SIG-M5 treated with dmso at 0.1 percent for 504 hours (cell line): ENCODE data around the gene INTS11.

Experiments used
- DNase-seq: peaks from one replicate; lab custom pipeline; 2025; ENCODE audit not compliant: unreplicated experiment; lab: John Stamatoyannopoulos, UW

The INTS11 gene

DNA sequence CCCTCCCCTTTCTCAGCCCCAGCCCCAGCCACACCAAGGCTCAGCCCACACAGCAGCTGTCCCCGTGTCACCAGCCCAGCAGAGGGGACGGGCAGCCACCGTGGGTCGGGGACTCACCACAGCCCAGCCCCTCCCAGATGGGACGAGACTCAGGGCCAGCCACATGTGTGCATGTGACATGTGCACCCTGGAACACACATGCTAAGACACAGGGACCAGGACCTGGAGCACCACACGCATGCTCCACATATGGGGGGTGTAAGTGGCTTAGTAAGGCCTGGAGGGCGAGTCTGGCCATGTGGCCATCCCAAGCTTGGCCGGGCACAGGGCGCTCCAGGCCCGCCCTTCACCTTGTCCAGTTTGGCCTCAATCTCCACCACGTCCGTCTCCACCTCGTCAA lies 20.7 kb downstream of the INTS11 start:
- no peak for DNase-seq

- DNase-seq = no peak
These were observed 21.4 kb downstream of the INTS11 start for GRCh38 chr1:1302951-1303509.

DNA sequence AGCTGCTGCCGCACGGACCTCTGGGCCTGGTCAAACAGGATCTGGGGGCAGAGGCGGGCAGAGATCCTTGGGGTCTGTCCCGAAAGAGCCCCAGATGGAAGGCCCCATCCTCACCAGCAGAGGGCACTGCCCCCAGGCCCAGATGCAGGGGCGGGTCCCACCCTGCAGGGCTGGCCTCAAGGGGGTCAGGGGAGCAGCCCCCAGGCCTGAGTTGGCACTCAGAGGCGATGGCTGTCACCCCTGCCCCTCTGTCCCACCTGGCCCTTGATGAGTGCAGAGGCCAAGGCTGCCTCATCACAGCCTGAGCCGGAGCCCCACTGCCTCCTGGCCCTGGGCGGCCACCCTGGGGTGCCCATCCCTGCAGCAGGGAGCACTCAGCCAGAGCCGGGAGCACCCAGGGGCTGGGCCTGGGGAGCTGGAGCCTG lies 22.4 kb downstream of the INTS11 start:
- no peak for DNase-seq

DNA sequence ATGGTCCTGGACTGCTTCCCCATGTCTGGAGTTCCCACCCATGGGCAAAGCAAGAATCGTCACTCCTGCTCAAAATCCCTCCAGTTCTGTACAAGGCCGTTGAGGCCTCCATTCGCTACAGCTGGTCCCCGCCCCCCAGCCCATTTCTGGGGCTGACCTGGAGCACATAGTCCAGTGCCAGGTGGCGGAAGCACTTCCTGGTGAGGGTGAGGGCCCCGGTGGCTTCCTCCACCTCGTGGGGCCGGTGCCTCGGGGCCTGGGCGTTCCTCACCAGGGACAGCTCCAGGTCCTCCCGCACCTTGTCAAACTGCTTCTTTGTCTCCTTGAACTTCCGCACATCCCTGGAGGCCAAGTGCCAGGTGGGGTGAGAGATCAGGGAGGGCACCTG lies 24.1 kb downstream of the INTS11 start:
- no peak for DNase-seq

DNA sequence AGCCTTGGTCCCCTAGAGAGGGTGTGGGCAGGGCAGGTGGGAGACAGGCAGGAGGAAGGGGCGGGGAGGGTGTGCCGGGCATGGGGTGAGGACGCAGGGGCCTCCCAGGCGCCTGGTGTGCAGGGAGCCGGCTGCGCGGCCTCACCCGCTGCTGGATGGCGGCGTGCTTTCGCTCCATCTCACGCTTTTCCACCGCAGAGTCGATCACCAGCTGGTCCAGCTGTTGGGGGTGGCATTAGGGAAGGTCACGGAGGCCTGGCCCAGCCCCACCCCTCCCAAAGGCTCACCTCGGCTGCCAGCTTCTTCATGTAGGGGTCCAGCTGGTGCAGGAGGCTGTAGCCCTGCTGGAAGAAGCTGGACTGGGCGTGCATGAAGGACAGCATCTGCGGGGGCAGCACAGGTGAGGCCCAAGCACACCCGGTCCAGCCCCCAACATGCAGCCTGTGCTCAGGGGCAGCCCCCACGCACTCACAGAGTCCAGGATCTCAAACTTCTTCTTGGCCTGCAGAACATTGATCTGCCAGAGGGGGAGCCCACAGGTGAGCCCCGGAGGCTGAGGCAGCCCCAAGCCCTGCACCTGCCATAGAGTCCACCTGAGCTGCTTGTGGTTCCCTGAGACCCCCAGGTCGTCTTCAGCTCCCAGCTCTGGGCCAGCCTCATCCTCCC lies 24.6 kb downstream of the INTS11 start:
- no peak for DNase-seq

DNA sequence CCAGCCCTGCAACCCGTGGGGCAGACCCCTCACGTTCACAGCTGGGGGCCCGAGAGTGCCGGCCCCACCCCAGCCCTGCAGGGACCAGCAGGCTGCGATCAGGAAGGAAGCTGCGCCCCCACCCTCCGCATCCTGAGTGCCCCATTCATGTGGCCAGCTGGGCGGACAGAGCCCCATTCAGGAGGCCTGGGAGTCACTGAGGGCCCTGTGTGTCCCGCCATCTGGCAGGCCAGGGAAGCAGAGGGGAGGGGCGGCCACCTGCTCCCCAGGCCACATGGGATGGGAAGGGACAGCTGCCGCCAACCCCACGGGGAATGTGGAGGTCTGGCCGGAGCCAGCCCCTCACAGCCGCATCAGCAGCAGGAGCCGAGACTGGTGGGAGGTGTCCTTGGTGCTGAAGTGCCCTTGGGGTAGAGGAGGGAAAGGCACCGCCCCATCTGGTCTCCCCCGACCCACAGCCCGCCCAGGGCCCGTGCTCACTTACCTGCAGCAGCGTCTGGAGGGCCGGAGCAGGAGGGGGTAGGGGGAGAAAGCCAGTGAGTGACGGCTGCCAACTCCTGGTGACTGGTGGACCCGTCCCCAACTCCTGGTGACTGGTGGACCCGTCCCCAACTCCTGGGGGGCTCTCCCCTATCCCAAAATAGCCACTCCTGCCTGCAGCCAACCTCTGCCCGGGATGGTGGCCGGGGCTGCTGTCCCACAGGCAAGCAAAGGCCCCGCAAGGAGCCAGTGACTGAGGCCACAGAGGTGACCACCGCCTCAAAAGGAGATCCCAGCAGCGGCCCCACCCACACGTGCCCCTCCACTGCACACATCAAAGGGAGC lies 25.4 kb downstream of the INTS11 start:
- DNase-seq = no peak

GRCh38 chr1:1297802-1298424 lies 26.5 kb downstream of the INTS11 start:
- DNase-seq = no peak

GRCh38 chr1:1296070-1297061 lies 28.1 kb downstream of the INTS11 start:
- no peak for DNase-seq

DNA sequence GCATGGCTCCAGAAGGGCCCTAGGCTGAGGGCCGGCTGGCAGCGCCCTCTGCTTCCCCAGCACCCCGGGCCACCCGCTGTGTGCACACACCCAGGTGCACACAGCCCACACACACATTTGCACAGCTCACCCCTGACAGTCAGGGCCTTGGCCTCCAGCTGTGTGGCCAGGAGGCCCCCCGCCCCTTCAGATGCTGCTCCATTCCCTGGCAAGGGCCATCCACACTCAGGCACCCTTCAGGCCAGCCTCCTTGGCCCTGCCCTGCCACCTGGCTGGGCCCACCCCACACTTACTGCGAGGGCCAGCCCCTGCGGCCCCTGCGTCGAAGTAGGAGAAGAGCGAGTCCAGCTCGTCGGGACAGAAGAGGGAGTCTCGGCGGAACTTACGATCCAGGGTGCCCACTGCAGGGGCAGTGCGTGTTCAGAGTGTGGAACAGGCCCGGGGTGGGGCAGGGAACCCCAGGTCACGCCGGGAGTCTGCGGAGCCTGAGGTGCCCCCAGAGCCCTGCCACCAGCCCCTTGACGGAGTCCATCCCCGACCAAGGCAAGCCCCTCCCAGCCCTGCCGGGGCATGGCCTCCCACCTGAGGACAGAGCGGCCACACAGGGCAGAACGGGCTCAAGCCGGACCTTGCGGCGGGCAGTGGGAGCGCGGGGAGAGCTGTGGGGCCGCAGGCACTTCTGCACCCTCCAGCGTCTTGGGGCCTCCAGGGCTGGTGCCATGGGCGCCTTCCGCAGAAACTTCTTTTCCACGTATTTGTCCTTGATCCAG lies 29.1 kb downstream of the INTS11 start:
- no peak for DNase-seq

DNA sequence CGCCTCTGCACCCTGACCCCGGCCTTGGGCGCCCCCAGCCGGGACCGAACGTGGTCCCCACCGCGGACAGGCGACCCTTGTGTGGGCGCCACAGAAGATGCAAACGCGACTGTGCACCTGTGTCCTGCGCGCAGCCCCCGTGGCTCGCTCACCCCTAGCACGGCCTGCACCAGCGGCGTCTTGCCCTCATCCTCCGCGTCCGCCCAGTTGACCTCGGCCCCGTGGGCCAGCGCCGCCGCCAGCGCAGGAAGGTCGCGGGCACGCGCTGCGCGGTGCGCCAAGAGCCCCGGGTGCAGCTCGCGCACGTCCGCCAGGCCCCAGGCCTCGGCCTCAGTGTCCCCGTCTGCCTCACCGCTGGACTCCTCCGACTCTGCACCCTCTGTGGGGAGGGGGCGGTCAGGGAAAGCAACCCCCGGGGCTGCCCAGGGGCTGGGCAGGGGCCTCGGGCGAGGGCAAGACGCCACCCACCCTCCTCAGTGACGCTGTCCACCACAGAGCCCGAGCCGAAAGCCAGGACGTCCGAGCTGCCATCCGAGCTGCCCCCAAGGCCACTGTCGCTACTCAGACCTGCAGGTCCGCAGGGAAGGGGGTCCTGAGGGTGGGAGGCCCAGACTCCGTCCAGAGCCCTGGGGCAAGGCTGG lies 30.1 kb downstream of the INTS11 start:
- no peak for DNase-seq

- DNase-seq = no peak
These were observed 30.9 kb downstream of the INTS11 start for GRCh38 chr1:1293263-1294249.

DNA sequence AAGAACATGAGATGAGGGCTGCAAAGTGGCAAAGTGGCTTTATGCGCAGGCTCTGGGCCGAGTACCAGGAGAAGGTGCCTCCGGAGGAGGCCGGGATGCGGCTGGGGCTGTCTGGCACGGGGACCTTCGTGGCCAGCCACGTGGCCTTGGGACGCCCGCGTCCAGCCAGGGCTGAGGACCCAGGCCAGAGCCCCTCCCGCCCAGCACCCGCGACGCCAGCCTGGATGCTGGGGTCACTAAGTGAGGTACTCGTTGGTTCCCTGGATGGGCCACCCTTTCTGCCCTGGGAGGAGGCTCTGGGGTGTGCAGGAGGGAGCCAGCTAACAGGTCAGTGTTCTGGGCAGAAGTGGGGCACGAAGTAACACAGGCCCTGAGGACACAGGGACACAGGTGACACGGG lies 31.6 kb downstream of the INTS11 start:
- no peak for DNase-seq

DNA sequence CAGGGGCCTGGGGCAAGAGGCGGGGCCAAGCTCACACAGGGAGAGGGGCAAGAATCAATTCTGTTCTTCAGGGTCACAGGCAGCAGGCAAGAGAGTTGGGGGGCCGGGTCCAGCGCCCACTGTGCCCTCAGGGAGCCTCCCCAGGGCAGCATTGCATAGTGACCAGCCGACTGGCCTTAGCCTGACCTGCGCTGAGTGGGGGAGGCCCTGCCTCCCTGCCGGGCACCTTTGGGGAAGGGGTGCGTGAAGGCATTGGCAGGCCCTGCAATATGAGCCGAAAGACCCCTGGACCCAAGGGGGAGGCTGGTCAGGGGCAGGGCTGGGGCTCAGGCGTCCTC lies 32.0 kb downstream of the INTS11 start:
- DNase-seq = no peak

- peak; percentile 49 for DNase-seq
These were observed 32.7 kb downstream of the INTS11 start for GRCh38 chr1:1291548-1292441.

DNA sequence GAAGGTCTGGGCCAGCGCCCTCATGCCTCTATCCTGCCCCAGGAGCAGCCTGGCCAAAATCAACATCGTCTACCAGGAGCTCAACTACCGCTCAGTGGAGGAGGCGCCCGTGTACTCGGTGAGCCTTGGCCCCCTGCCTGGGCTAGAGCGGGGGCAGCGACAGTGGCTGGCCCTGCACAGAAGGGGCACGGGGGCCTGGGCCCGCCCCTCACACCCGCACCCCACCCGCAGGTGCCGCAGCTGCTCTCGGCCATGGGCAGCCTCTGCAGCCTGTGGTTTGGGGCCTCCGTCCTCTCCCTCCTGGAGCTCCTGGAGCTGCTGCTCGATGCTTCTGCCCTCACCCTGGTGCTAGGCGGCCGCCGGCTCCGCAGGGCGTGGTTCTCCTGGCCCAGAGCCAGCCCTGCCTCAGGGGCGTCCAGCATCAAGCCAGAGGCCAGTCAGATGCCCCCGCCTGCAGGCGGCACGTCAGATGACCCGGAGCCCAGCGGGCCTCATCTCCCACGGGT lies 33.4 kb downstream of the INTS11 start:
- no peak for DNase-seq

DNA sequence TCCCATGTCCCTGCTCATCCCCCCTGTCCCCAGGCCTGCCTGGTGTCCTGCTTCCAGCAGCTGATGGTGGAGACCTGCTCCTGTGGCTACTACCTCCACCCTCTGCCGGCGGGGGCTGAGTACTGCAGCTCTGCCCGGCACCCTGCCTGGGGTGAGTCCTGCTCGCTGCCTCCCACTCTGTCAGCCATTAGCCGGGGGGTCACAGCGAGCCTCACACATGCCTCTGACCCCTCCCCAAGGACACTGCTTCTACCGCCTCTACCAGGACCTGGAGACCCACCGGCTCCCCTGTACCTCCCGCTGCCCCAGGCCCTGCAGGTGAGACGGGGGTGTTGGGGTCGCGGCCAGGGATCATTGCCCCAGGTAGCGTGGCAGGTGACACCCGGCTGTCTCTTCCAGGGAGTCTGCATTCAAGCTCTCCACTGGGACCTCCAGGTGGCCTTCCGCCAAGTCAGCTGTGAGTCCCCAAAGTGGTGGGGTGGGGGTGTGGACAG lies 34.2 kb downstream of the INTS11 start:
- peak; percentile 22 for DNase-seq
